Vagina (tissue), 2 donors: ENCODE results near the gene CLDN1.

Experiments
- POLR2A ChIP-seq, 2 donors: fragments of 450-650 bp; IDR thresholded peaks; one replicate each; pipeline ENCODE4 v1.6.1; 2017; ENCODE audit warnings: antibody characterized with exemption in 2 of 2, mild to moderate bottlenecking in 2 of 2, moderate library complexity in 2 of 2
- POLR2AphosphoS5 ChIP-seq, 2 donors: sonication (generic); formaldehyde crosslinking; IDR thresholded peaks; one replicate each; pipeline ENCODE4 v1.9.0; 2017; ENCODE audit warnings: antibody characterized with exemption in 2 of 2, mild to moderate bottlenecking in 2 of 2, low read depth in 1 of 2; ENCODE audit not compliant: insufficient read depth in 1 of 2
- TF ChIP-seq, protein P1 (sequence below), 3 experiments: fragments of 450-650 bp in 2 of 3; fragments of 200-600 bp in 1 of 3; sonication (generic) in 1 of 3; IDR thresholded peaks; one replicate each; pipeline ENCODE4 v1.5.1; 2017 to 2019; ENCODE audit warnings: antibody characterized with exemption in 3 of 3, mild to moderate bottlenecking in 2 of 3, moderate library complexity in 2 of 3

DNA sequence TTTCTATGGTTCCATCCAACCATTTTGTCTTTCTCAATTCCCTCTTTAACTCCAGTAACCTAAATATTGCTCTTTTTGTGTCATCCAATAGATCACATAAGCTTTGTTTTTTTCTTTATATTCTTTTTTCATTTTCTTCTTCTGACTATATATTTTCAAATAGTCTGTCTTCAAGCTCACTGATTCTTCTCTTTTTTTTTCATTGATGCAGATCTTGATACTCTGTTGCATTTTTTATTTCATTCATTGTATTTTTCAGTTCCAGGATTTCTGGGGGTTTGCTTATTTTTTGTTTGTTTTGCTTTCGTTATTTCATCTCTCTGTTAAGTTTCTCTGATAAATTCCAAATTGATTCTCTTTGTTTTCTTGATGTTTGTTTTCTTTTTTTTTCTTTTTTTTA, 36.2 kb downstream of the CLDN1 start:
- TF ChIP-seq, protein P1, sequence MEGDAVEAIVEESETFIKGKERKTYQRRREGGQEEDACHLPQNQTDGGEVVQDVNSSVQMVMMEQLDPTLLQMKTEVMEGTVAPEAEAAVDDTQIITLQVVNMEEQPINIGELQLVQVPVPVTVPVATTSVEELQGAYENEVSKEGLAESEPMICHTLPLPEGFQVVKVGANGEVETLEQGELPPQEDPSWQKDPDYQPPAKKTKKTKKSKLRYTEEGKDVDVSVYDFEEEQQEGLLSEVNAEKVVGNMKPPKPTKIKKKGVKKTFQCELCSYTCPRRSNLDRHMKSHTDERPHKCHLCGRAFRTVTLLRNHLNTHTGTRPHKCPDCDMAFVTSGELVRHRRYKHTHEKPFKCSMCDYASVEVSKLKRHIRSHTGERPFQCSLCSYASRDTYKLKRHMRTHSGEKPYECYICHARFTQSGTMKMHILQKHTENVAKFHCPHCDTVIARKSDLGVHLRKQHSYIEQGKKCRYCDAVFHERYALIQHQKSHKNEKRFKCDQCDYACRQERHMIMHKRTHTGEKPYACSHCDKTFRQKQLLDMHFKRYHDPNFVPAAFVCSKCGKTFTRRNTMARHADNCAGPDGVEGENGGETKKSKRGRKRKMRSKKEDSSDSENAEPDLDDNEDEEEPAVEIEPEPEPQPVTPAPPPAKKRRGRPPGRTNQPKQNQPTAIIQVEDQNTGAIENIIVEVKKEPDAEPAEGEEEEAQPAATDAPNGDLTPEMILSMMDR (IDR thresholded peaks at IDR 0.05): no peak
- TF ChIP-seq POLR2AphosphoS5 (IDR thresholded peaks at IDR 0.05; ENCODE audit: insufficient read depth in 1 of 2, low read depth in 1 of 2) (no peak), POLR2A (IDR thresholded peaks at IDR 0.05) (no peak)
